DND-41 (cell line): ENCODE results near the gene GOLPH3.

ENCODE experiments used
- CTCF ChIP-seq: IDR thresholded peaks from 2 replicates; pipeline ENCODE4 v1.5.1; 2012; ENCODE audit warnings: borderline replicate concordance, low read length, moderate library complexity, mild to moderate bottlenecking; ENCODE audit not compliant: poor library complexity, severe bottlenecking; ENCODE audit errors: extremely low read depth
- EZH2 ChIP-seq: IDR thresholded peaks from 3 replicates; pipeline ENCODE4 v1.6.1; 2012; ENCODE audit warnings: borderline replicate concordance, low read depth, mild to moderate bottlenecking, moderate library complexity, low read length, inconsistent platforms; ENCODE audit not compliant: severe bottlenecking

GRCh38 chr5:32153723-32154122 is 20.4 kb downstream of the GOLPH3 start:
- TF ChIP-seq EZH2 (no peak), CTCF (no peak)
